IMR-90 (cell line): Measurements from ENCODE around the gene TENM4. TPM values are rescaled to one million over a fixed set of nuclear protein-coding genes. Genes with fewer than 3 reads are reported as not detected.

Source experiments
- ATAC-seq: fragments of 200-7000 bp; cut with Tn5 transposase; 2 replicates; pipeline ENCODE4 v1.9.1; 2020; ENCODE audit warnings: low read depth, mild to moderate bottlenecking, moderate library complexity
- BruUV-seq: library from RNA; stranded (reverse); fragments of 400-500 nt; replicated peaks from 2 replicates; lab custom pipeline; 2021; lab: Mats Ljungman, UMichigan
- CTCF ChIA-PET: fragments of 300-600 bp; formaldehyde crosslinking; extraction: SDS; loops from one replicate; lab custom pipeline; 2021; ENCODE audit warnings: antibody characterized with exemption; lab: Yijun Ruan, JAX
- POLR2A ChIA-PET: fragments of 300-600 bp; sonication (Branson Sonifier 250); formaldehyde crosslinking; loops from one replicate; lab custom pipeline; 2022; ENCODE audit warnings: antibody characterized with exemption; ENCODE audit not compliant: unreplicated experiment; lab: Charles Lee
- DNase-seq: peaks from one replicate; pipeline ENCODE4 v3.0.0; 2013
- H2AFZ ChIP-seq: replicated peaks from 2 replicates; pipeline ENCODE3; 2013; ENCODE audit warnings: low read length, mild to moderate bottlenecking; ENCODE audit not compliant: poor library complexity
- H2AK5ac ChIP-seq: 2 replicates; pipeline ENCODE4 v1.6.1; 2013; ENCODE audit warnings: low read depth, low read length, inconsistent platforms
- H2AK9ac ChIP-seq: replicated peaks from 2 replicates; pipeline ENCODE3; 2013; ENCODE audit warnings: mild to moderate bottlenecking, low read depth, low read length, moderate library complexity; ENCODE audit not compliant: poor library complexity
- H2BK120ac ChIP-seq: 2 replicates; pipeline ENCODE4 v1.6.1; 2013; ENCODE audit warnings: low read depth, low read length, inconsistent platforms
- H2BK15ac ChIP-seq: 3 replicates; pipeline ENCODE4 v1.6.1; 2013; ENCODE audit warnings: low read depth, low read length, inconsistent platforms
- H2BK20ac ChIP-seq: 2 replicates; pipeline ENCODE4 v1.6.1; 2013; ENCODE audit warnings: low read depth, mild to moderate bottlenecking, inconsistent platforms, low read length, moderate library complexity
- H2BK5ac ChIP-seq: 2 replicates; pipeline ENCODE4 v1.6.1; 2013; ENCODE audit warnings: mild to moderate bottlenecking, low read depth, low read length, inconsistent platforms; ENCODE audit not compliant: poor library complexity, severe bottlenecking
- H3K14ac ChIP-seq: replicated peaks from 2 replicates; pipeline ENCODE4 v1.6.1; 2013; ENCODE audit warnings: low read depth, low read length, inconsistent platforms
- H3K18ac ChIP-seq: 2 replicates; pipeline ENCODE4 v1.6.1; 2013; ENCODE audit warnings: low read depth, low read length, control low read depth
- H3K23ac ChIP-seq: 2 replicates; pipeline ENCODE4 v1.6.1; 2013; ENCODE audit warnings: low read depth, low read length, inconsistent platforms
- H3K27ac ChIP-seq: 2 replicates; pipeline ENCODE4 v1.5.1; 2013; ENCODE audit warnings: mild to moderate bottlenecking, control low read depth, low read length; ENCODE audit not compliant: insufficient read depth
- H3K27me3 ChIP-seq: 2 replicates; pipeline ENCODE4 v1.6.1; 2013; ENCODE audit warnings: low read length; ENCODE audit not compliant: control insufficient read depth, insufficient read depth
- H3K36me3 ChIP-seq: 2 replicates; pipeline ENCODE4 v1.6.1; 2013; ENCODE audit warnings: low read length, mixed read lengths; ENCODE audit not compliant: control insufficient read depth, insufficient read depth
- H3K4ac ChIP-seq: 2 replicates; pipeline ENCODE4 v1.6.1; 2013; ENCODE audit warnings: low read depth, low read length, inconsistent platforms
- H3K4me1 ChIP-seq: 2 replicates; pipeline ENCODE4 v1.6.1; 2013; ENCODE audit warnings: low read length, mixed read lengths; ENCODE audit not compliant: control insufficient read depth, insufficient read depth
- H3K4me2 ChIP-seq: 2 replicates; pipeline ENCODE4 v1.6.1; 2013; ENCODE audit warnings: low read depth, mild to moderate bottlenecking, control low read depth, low read length, moderate library complexity
- H3K4me3 ChIP-seq: 2 replicates; pipeline ENCODE4 v1.5.1; 2013; ENCODE audit warnings: low read depth, mild to moderate bottlenecking, control low read depth, low read length, moderate library complexity; ENCODE audit not compliant: insufficient read depth
- H3K56ac ChIP-seq: 2 replicates; pipeline ENCODE4 v1.6.1; 2013; ENCODE audit warnings: low read length, inconsistent platforms; ENCODE audit not compliant: insufficient read depth; ENCODE audit errors: extremely low read depth
- H3K79me1 ChIP-seq, 2 experiments: 2 replicates each; pipeline ENCODE4 v1.6.1; 2013; ENCODE audit warnings: low read length in 2 of 2, inconsistent platforms in 1 of 2, low read depth in 1 of 2
- H3K9ac ChIP-seq: 2 replicates; pipeline ENCODE4 v1.6.1; 2013; ENCODE audit warnings: low read depth, low read length, control low read depth
- H3K9me1 ChIP-seq: 2 replicates; pipeline ENCODE4 v1.6.1; 2013; ENCODE audit warnings: low read length, inconsistent platforms; ENCODE audit not compliant: insufficient read depth
- H3K9me3 ChIP-seq: 2 replicates; pipeline ENCODE4 v1.6.1; 2013; ENCODE audit warnings: low read length; ENCODE audit not compliant: control insufficient read depth, insufficient read depth
- H4K20me1 ChIP-seq: 2 replicates; pipeline ENCODE4 v1.6.1; 2013; ENCODE audit warnings: low read length, inconsistent platforms; ENCODE audit not compliant: insufficient read depth
- H4K5ac ChIP-seq: 2 replicates; pipeline ENCODE4 v1.6.1; 2013; ENCODE audit warnings: mild to moderate bottlenecking, low read depth, low read length, control low read depth
- H4K8ac ChIP-seq, 2 experiments: 2 replicates each; pipeline ENCODE4 v1.6.1; 2013; ENCODE audit warnings: low read depth in 2 of 2, low read length in 2 of 2, control low read depth in 1 of 2, inconsistent platforms in 1 of 2
- H4K91ac ChIP-seq: 2 replicates; pipeline ENCODE4 v1.6.1; 2013; ENCODE audit warnings: low read depth, low read length, inconsistent platforms; ENCODE audit not compliant: insufficient read depth
- BHLHE40 ChIP-seq: fragments of 150-350 bp; IDR thresholded peaks from 2 replicates; pipeline ENCODE4 v1.6.1; 2016; ENCODE audit warnings: mild to moderate bottlenecking, low read depth, low read length
- CHD1 ChIP-seq: IDR thresholded peaks from 2 replicates; pipeline ENCODE4 v1.6.1; 2012; ENCODE audit warnings: low read depth, low read length, improper control_type of control experiment
- MAZ ChIP-seq: IDR thresholded peaks from 2 replicates; pipeline ENCODE4 v1.6.1; 2012; ENCODE audit warnings: low read depth, mild to moderate bottlenecking, low read length, improper control_type of control experiment, moderate library complexity, borderline replicate concordance
- MXI1 ChIP-seq: IDR thresholded peaks from 2 replicates; pipeline ENCODE4 v1.6.1; 2012; ENCODE audit warnings: low read depth, mild to moderate bottlenecking, low read length, moderate library complexity, borderline replicate concordance
- NFE2L2 ChIP-seq: fragments of 150-350 bp; IDR thresholded peaks from 2 replicates; pipeline ENCODE4 v1.6.1; 2016; ENCODE audit warnings: low read depth, mild to moderate bottlenecking, low read length
- RAD21 ChIP-seq: IDR thresholded peaks from 2 replicates; pipeline ENCODE4 v1.6.1; 2012; ENCODE audit warnings: low read length, improper control_type of control experiment
- RCOR1 ChIP-seq: IDR thresholded peaks from 2 replicates; pipeline ENCODE4 v1.6.1; 2012; ENCODE audit warnings: mild to moderate bottlenecking, low read length, improper control_type of control experiment; ENCODE audit not compliant: insufficient replicate concordance
- WGBS, 2 experiments: methylation state at CpG; one replicate each; pipeline versions ENCODE4 v1.1.5 to v1.1.7; 2013; ENCODE audit warnings: missing lambda C conversion rate in 2 of 2; ENCODE audit not compliant: insufficient read length in 1 of 2; ENCODE audit errors: extremely low coverage in 2 of 2; 5-methylcytosine and 5-hydroxymethylcytosine counted together
- dilution Hi-C: fragments of 300-500 bp; cut with HindIII; formaldehyde crosslinking; loops from one replicate; pipeline ENCODE4 v1.14.3; 2018; ENCODE audit warnings: low sequenced_read_pairs; ENCODE audit not compliant: unreplicated experiment
- in situ Hi-C: fragments of 300-500 bp; cut with MboI; formaldehyde crosslinking; loops from 3 replicates; pipeline ENCODE4 v1.14.3; 2019; ENCODE audit warnings: low sequenced_read_pairs, inconsistent platforms, mixed read lengths
- intact Hi-C: fragments of 100-400 bp; cut with micrococcal nuclease; formaldehyde crosslinking; loops from 2 replicates; pipeline ENCODE4 v1.10.0; 2022
- polyA plus RNA-seq, 3 experiments: library from polyadenylated mRNA; depleted of rRNA; stranded (reverse); fragments of >200 nt; gene quantifications; 2 replicates each; pipeline ENCODE4 v1.2.3, GENCODE V29; 2012; ENCODE audit warnings: low replicate concordance in 1 of 3
- total RNA-seq: library from RNA; depleted of rRNA; stranded (reverse); fragments of >200 nt; gene quantifications from 2 replicates; pipeline ENCODE4 v1.2.3, GENCODE V29; 2012
- TF ChIP-seq, protein P1 (sequence below): fragments of 150-350 bp; IDR thresholded peaks from 2 replicates; pipeline ENCODE4 v1.6.1; 2017; ENCODE audit warnings: mild to moderate bottlenecking, antibody characterized with exemption, low read length, low read depth
- TF ChIP-seq, protein P2 (sequence below): fragments of 150-350 bp; IDR thresholded peaks from 2 replicates; pipeline ENCODE4 v1.6.1; 2016; ENCODE audit warnings: low read depth, mild to moderate bottlenecking, low read length, moderate library complexity, borderline replicate concordance

Gene TENM4
- total and polyA plus RNA-seq, 2 of the 4 experiments (the other 2 are of a cell fraction) = 7.4 to 9.0 TPM

DNA sequence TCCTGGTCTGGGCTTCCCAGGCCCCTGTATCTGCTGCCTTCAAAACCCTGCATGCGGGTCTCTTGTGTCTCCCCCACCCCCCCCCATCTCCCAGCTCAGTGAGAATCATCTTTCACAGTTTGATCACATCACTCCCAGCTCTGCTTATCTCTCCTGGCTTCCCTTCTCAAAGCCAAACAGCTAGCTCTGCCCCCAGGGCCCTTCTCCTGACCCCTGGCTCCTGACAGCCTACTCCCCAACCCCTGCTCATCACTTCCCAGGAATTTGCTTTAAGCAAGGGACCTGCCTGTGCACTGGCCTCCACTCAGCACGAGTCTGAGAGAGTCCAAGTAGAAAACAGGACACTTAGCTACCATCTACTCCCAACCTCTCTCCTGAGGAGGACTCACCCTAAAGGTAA, 342.7 kb downstream of the TENM4 start:
- Histone ChIP-seq H4K91ac (no peak overlapping the region), H3K9me3 (peaks cover 5% of the 10 kb centered on the region; the same call in 1 of the 2 replicates), H4K8ac (no peak overlapping the region), H3K14ac (no peak overlapping the region), H3K4me2 (no peak overlapping the region), H3K23ac (no peak overlapping the region), H3K27me3 (no peaks in the 10 kb centered on the region), H2AK9ac (no peak overlapping the region), H3K56ac (no peak overlapping the region), H3K9ac (no peak overlapping the region), H2BK20ac (no peak overlapping the region), H4K20me1 (no peaks in the 10 kb centered on the region), H3K4me3 (no peak overlapping the region), H2BK120ac (no peak overlapping the region), H3K4ac (no peak overlapping the region), H2AK5ac (no peak overlapping the region; the same call in 1 of the 2 replicates), H2BK5ac (no peak overlapping the region), H2AFZ (no peak overlapping the region), H4K5ac (no peak overlapping the region; the same call in 1 of the 2 replicates), H3K27ac (no peak overlapping the region), H3K9me1 (no peaks in the 10 kb centered on the region), H3K4me1 (peaks cover 10% of the 10 kb centered on the region), H3K79me1 (no peaks in the 10 kb centered on the region), H3K18ac (no peak overlapping the region; the same call in 1 of the 2 replicates), H3K36me3 (no peaks in the 10 kb centered on the region), H2BK15ac (no peak overlapping the region)
- ChIA-PET POLR2A (no interaction called here), CTCF (interaction anchor here (0.7 to 3.8 kb wide), 3 partner anchors 42 to 452 kb away, joined by 3 to 28 read pairs (median 3); no protein-coding TSS in a partner anchor)
- peak; percentile 19; the same call in 1 of the 2 replicates for ATAC-seq
- 50% methylated on average over 1 of the region's 2 CpGs; no CpG with 5 or more reads in 1 of the 2 experiments for WGBS, 2 experiments
- dilution Hi-C loops (no loop called here), in situ Hi-C loops (loop anchor here (10.0 kb wide), 2 partner anchors 337 to 443 kb away; no protein-coding TSS in a partner anchor), intact Hi-C loops (no loop called here)
- BruUV-seq = no TSS peak
- DNase-seq = no peak
- TF ChIP-seq RCOR1 (no peak), RAD21 (no peak), MXI1 (no peak), CHD1 (no peak), MAZ (no peak), NFE2L2 (no peak), BHLHE40 (no peak)
- TF ChIP-seq, protein P1, sequence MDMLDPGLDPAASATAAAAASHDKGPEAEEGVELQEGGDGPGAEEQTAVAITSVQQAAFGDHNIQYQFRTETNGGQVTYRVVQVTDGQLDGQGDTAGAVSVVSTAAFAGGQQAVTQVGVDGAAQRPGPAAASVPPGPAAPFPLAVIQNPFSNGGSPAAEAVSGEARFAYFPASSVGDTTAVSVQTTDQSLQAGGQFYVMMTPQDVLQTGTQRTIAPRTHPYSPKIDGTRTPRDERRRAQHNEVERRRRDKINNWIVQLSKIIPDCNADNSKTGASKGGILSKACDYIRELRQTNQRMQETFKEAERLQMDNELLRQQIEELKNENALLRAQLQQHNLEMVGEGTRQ = no peak
- TF ChIP-seq, protein P2, sequence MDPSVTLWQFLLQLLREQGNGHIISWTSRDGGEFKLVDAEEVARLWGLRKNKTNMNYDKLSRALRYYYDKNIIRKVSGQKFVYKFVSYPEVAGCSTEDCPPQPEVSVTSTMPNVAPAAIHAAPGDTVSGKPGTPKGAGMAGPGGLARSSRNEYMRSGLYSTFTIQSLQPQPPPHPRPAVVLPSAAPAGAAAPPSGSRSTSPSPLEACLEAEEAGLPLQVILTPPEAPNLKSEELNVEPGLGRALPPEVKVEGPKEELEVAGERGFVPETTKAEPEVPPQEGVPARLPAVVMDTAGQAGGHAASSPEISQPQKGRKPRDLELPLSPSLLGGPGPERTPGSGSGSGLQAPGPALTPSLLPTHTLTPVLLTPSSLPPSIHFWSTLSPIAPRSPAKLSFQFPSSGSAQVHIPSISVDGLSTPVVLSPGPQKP = no peak
